ACHN (cell line): ENCODE data around the gene TAS2R38.

Experiments used
- DNase-seq: peaks from one replicate; pipeline ENCODE4 v3.0.0-alpha.2; 2015
- in situ Hi-C: cut with HindIII; loops from 2 replicates; pipeline ENCODE4 v1.10.0; 2017; ENCODE audit warnings: low sequenced_read_pairs, low pct_ligation_motif_present, low pct_unique_long_range_greater_than_20kb

TAS2R38 gene

DNA sequence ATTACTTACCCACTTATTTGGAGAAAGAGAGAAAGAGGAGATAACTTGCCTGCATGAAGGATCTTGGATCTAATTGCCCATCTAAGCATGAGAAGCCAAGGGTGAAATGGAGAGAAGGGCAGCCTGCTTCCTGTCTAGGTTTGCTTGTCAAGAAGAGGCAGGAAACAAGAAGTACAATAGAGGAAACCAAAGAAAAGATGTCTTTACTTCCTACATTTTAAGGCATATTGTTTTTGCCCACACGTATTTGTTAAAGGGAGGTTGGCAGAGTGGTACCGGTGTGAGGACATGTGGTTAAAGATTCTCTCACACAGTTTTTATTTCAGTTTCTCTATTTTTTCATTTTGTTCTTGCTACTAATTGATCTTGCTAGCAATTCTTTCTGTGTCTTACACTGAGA, 6.0 kb upstream of the TAS2R38 start:
- DNase-seq: no peak

DNA sequence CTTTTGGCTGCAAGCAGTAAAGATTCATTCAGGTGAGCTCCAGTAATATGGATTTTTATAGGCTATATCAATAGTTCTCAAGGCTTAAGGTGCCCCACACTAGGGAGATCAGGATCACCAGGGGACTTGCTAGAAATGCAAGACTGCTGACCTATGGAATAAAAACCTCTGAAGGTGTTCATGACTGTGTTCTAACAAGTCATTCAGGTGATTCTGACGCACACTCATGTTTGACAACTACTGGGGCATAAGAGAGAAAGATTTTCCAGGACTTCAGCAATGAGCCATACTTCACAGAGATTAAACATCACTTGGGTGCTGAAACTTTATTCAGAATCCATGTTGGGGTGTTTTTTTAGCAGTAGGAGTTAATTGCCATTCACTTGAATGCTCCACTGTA, 4.8 kb upstream of the TAS2R38 start:
- no peak for DNase-seq
- in situ Hi-C loops: no loop called here

More for the DNA sequence above, 6.0 kb upstream of the TAS2R38 start:
- in situ Hi-C loops: no loop called here

GRCh38 chr7:141976524-141977245, 3.1 kb upstream of the TAS2R38 start:
- DNase-seq: no peak
- in situ Hi-C loops: no loop called here

DNA sequence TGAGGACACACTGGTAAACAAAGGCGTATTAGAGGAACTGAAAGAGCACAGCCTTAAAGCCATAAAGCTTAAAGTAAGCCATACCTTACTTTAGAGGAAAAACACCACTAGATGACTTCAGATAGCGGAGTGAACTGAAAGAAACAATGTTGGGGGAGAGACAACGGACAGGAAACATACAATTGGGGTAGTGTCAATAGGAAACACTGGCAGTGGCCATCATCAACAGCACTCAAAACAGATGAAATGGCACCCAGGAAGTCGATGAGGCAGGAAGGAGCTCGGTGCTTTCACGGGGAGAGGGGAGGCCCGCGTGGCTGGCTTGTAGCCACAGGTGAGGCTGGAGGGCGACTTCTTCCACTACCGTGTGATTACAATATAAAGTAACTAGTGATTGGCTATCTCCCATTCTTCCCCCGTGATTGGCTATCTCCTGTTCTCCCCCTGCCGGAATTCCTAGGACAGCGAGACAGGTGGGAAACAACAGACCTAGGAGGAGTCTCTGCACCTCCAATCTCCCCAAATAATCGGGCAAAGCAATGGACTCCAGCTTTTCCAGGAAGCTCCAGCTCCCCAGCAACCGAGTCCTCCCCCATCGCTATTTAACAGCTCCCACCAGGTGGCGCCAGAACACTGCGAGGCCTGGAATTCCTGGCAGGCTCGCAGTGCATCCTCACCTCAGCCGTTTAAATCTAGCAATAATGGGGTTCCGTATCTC, 2.4 kb upstream of the TAS2R38 start:
- peak; percentile 82 for DNase-seq
- in situ Hi-C loops: no loop called here

DNA sequence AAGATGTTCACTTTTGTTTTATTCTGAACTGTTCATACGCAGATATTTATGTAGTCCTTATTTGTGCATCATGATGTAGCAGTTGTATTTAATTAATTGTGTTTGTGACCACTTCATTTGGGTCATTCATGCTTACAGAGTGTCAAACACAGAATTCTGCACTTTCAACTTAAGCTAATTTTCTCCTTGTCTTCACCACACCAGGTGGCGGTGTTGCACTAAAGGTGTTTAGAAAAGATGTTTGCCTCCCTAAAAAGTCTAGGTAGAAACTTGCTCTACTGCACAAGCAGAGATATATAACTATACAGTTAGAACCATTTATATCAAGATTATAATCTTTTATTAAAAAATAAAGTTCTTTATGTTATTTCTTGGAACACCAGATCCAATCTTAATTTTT, 1.3 kb upstream of the TAS2R38 start:
- in situ Hi-C loops: no loop called here

DNA sequence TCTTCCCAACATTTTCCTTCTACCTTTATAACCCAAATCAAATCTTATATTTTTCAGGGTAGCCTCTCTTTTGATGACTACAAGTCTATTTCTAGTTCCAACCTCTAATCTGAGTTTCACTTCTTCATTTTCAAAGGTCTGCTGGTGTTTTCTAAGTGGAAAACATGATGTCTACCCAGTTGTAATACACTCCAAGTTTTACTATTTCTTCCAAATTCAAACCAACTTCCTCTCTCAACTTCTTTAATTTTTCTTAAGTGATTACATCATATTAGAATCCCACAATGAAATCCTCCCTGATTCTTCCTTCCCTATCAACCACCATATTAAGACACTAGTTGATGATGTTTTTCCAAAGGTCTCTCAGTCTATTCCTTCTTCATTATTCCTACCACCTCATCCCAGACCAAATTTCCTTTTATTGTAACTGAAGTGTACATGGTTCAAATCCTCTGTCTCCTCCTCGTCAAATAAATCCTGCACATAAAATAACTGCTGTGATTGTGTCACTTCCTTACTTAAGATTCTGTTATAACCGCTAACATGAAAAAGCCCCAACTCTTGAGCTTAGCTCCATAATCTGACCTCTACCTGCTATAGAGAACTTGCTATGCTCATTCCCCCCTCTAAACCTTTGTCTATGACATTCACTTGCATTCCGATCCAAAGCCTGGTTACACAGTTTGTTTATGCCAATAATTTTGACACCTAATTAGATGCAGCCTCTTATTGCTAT, 12.7 kb downstream of the TAS2R38 start:
- in situ Hi-C loops: no loop called here
- DNase-seq: no peak

More for the DNA sequence above, 1.3 kb upstream of the TAS2R38 start:
- DNase-seq: peak; percentile 14

DNA sequence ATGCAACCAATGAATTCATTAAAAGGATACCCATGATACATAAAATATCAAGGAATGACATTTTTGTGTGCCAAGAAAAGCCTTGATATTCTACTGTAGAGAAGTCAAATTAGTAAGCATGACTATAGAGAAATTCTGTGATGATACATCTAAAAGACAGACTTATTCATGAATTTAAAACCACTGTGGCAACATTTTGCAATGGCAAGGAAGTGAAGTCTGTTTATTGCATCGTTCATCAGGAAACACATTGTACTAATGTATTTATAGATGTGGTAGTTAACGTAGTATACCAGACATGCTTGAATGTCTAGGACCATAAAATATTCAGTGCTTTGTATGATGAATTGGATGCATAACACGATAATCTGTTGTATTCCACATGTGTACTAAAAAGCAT, 17.5 kb downstream of the TAS2R38 start:
- no peak for DNase-seq
- in situ Hi-C loops: no loop called here

- in situ Hi-C loops: no loop called here
- no peak for DNase-seq
Observed at GRCh38 chr7:141954334-141954733, 19.2 kb downstream of the TAS2R38 start.

DNA sequence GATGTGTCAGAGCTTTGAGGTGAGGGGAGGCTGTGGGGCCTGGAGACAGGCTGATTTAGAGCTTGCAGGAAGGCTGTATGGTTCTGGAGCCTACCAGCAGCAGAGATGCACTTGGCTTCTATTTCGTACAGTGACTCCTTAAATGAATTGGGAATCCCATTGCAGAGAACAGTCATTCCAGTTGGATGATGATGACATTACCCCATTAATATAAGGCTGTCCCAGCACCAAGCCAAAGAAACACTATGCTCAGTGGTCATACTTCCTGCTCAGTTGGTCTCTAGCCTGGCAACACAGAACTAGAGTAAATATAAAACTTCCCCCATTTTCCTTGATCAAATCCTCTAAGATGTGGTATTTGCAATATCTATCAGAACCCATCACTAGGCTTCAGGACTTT, 21.1 kb downstream of the TAS2R38 start:
- in situ Hi-C loops: no loop called here
- DNase-seq: no peak

DNA sequence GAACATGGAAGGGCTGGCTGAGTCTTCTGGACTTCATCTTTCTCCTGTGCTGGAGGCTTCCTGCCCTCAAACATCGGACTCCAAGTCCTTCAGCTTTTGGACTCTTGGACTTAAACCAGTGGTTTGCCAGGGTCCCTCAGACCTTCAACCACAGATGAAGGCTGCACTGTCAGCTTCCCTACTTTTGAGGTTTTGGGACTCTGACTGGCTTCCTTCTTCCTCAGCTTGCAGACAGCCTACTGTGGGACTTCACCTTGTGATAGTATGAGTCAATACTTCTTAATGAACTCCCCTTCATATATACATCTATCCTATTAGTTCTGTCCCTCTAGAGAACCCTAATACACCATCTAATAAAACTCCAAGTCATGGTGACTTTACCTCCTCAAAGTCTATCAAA, 22.8 kb downstream of the TAS2R38 start:
- in situ Hi-C loops: no loop called here
- no peak for DNase-seq

DNA sequence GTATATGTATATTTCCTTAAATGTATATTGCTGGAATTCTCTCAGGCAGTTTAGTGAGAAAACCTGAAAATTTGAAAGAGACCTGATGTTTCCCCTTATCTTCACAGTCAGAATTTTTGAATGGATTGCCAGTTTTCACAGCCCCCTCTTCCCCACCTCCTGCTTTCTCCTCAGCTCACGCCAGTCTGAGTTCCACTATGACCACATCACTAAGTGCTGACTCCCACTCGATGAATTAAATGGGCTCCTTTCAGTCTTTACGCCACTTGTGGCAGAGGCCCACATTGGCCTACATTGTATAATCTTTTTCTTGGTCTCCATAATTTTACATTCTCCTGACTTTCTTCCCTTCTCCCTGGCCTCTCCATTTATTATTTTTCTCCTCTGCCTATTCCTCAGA, 23.7 kb downstream of the TAS2R38 start:
- no peak for DNase-seq
- in situ Hi-C loops: no loop called here

- in situ Hi-C loops: no loop called here
Observed at GRCh38 chr7:141949451-141949850, 24.1 kb downstream of the TAS2R38 start.

DNA sequence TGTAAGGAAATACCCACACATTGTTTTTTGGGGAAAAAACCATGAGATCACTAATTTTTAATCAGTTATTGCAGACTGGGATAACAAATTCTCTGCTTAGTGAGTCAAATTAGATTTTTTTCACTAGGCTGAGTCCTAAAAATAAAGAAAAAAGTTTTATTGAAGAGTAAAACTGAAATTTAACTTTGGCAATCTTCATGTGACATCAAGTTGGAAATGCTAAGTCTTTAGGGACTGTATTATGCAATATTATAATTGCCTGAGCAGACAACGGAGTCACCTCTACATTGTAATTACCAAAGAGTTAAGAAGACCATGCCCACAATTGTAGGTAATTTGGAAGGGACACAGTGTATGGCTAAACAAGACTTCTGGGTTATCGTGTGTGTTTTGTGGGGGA, 24.6 kb downstream of the TAS2R38 start:
- no peak for DNase-seq
- in situ Hi-C loops: no loop called here

More at GRCh38 chr7:141949451-141949850, 24.1 kb downstream of the TAS2R38 start:
- no peak for DNase-seq

GRCh38 chr7:141946796-141947195, 26.8 kb downstream of the TAS2R38 start, which contains the start of gene CLEC5A:
Gene CLEC5A (minus strand): TSS chr7:141946974. CDS start chr7:141946292, 682 bp downstream.
- no peak for DNase-seq
- in situ Hi-C loops: no loop called here

DNA sequence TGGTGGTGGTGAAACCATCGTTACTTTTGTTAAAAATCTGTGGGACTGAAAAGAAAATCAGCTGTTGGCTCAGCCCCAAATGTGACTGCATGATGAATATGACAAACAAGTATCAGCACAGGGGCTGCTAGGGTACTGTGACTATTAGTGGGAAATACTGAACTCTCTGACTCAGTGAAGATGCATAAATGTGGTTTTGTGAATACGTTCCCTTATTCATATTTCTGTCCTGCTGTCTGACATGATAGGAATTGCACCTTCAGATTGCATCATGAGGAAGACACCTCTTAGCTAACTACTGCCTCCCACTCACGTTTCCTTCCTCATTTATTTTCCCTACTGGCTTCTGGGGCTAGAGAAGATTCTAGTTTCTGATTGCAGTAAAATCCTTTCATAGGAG, 28.2 kb downstream of the TAS2R38 start:
- in situ Hi-C loops: no loop called here

DNA sequence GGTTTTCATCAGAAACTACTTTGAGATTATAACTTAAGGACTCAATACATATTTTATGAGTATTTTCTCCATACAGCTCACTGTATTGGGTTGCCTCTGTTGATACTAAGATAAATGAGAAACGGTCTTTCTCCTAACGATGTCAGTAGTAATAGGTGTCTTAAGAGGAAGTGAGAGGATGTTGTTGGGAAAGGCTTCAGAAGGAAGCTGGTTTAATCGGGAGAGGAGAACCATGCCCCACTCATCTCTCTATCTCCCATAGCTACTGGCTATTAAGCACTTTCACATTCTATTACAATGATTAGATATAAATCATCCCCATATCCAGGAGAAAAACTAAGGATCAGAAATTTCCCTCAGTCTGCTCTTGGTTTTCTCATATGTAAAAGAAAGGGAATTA, 28.8 kb downstream of the TAS2R38 start:
- in situ Hi-C loops: no loop called here
- no peak for DNase-seq

More for the DNA sequence above, 28.2 kb downstream of the TAS2R38 start:
- DNase-seq: no peak

DNA sequence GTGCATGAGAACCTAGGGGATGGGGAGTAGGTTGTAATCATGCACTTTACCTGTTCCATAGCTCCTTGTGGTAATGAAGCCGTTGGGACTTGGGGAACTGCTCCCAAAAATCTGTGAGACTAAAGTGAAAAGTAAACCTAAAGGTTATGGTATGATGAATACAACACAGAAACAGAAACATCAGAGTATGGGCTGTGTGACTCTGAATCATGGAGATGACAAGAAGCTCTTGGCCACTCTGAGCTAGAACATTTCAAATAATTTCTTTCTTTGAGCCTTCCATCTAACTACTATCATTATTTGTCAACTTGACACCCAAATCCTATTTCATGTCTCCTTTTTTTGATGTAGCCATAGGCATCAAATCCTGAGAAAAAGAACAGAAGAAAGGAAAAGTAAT, 29.7 kb downstream of the TAS2R38 start:
- in situ Hi-C loops: no loop called here
- no peak for DNase-seq

- in situ Hi-C loops: no loop called here
- no peak for DNase-seq
Observed at GRCh38 chr7:141941075-141941474, 32.5 kb downstream of the TAS2R38 start.

- no peak for DNase-seq
- in situ Hi-C loops: no loop called here
Observed at GRCh38 chr7:141930211-141930610, 43.4 kb downstream of the TAS2R38 start.
